ENCODE results near the gene POLR3K.

The POLR3K gene

DNA sequence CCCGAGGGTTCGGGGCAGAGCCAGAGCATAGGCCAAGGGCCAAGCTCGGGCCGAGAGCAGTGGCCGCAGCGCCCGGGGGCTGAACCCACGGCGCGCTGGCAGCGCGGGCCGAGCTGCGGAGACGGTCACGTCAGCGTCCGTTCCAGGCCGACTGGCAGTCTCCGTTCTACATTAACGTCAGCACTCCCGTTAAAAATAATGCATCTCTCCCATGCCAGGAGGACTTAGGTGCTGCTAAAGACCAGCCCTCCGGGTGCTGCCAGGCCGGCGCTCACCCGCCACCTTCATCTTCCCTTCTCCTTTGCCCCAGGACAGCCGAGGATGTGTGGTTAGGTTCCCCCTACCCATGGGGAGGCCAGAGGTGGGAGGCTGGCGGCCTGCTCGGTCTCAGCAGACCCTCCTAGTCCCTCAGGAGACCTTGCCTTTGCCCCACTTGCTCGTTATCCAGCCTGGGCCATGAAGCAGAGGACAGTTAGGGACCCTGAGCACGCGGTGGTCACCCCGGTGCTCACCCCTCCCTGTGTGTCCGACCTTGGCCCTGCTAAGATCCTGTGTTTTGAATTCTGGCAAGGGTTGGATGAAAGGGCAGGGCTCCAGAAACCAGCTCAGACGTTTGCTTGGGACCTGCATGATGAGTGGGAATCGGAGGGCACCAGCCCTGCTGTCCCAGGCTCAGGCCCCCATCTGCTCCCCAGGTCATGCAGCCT is 25.2 kb upstream of the POLR3K start:
- DNase-seq: no peak

DNA sequence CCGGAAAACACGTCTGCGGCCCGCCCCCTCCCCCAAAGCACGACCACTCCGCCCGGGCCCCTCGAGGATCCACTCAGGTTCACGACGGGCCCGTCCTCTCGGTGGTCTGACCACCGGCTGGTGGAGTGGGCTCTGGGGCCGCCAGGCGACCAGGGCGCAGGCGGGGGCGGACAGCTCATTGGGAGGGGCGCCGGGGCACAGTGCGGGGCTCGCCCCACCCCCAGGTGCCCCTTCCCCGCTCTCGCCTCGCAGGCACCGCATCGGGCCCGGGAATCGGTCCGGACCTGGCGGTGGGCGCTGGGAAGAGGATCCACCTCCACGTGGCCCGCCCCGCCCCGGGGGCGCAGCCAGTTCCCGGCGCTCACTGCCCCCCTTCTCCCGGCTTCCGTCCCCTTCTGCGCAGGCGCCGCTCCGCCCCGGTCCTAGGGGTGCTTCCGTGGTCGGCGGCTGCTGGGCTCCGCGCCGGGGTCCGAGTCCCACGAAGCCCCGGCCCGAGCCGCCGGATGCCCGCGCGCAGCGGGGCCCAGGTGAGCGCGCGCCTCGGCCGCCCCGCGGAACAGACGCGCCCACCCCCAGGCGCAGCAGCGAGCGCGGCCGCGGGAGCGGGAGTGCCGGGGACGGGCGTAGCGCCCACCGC is 24.5 kb upstream of the POLR3K start, which contains the start of gene MPG:
TSS of gene MPG (plus strand) at position 419 of the 637 bp plus-strand sequence. CDS start at position 504, 85 bp downstream.
- DNase-seq: peak; percentile 65 to 79 (median 71)

- peak in 2 of 5 donors; percentile 15 to 30 for DNase-seq
Observed at GRCh38 chr16:77273-77806, 23.9 kb upstream of the POLR3K start.

DNA sequence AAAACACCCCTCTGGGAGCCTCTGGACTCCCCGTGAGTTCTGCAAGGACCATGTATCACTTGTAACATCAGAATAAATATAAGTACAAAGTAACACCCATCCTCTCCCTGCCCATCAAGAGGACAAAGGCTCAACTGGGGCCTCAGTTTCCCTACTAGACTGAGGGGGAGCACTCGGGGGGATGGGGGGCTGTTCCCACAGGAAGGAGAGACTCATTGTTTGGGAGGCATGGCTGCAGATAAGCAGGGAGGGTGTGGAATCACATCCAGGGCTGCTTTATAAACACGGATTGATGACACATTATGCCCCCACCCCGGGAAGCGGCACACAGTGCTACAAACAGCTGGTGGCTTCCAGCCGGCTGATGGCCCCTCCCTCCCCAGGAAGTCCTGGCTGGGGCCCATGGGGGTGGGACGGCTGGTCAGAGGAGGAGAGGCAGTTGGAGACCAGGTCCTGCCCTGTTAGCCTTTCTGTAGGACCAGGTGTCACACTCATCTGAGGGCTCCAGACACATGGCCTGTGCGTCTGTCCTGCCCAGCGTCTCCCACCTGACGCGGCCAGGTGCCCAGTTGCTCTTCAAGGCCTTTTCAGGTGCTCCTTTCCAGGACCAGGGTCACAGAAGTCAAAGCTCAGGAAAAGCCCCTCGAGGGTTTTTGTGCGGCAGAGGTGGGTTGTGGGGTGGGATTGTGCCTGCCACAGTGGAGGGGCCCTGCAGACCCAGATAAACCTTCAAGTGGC is 23.3 kb upstream of the POLR3K start:
- DNase-seq: no peak

DNA sequence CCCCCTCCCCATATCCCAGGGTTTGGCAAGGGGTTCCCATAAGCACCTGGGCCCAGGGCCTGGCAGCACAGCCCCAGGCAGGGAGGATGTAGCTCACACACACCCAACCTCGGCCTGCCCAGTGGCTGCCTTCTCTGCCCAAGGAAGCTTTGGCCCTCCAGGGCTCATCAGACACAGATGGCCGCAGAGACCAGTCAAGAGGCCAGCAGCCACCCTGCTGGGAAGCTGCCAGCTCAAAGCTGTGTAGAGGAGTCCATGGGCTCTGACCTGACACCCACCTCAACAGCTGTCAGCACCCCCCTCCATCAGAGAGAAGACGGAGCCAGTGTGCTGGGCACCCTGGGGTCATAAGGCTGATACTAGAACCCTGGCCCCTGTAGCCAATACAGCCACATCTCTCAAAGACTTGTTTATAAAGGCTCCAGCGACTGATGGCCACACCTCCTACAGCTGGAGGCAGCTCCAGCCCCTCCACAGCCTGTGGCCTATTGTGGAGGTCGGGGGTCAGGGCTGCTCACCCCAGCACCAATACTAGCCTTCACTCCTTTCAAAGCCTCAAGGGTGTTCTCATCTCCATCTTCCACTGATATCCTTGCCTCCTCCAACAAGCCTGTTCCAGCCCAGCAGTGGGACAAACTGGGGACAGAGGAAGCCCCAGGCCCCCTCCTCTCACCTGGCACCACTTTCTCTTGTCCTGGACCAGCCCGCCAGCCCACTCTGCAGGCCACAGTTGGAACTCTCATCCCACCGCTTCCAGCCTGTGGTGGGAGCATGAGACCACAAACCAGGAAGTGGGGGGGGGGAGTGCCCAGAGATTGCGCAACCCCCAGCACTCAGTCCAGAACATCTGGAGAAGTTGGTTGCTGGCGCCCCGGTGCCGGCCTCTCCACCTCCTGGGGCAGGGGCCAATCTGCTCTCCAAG is 22.4 kb upstream of the POLR3K start:
- no peak for DNase-seq

DNA sequence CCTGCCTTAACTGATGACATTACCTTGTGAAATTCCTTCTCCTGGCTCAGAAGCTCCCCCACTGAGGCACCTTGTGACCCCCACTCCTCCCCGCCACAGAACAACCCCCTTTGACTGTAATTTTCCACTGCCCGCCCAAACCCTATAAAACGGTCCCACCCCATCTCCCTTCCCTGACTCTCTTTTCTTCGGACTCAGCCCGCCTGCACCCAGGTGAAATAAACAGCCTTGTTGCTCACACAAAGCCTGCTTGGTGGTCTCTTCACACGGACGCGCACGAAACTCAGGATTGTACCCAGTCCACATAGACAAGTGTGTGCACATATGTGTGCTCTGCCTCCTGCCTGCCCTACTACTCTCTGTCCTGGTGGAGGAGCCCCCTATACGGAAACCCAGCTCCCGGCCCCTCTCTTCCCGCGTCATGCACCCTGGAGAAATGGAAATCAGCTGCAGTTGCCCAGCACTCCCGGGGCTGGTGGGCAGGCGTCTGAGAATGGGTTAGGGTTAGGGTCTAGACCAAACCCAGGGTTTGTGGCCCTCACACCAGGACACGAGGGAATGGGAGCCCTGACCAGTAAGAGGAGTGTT is 21.4 kb upstream of the POLR3K start:
- no peak for DNase-seq

DNA sequence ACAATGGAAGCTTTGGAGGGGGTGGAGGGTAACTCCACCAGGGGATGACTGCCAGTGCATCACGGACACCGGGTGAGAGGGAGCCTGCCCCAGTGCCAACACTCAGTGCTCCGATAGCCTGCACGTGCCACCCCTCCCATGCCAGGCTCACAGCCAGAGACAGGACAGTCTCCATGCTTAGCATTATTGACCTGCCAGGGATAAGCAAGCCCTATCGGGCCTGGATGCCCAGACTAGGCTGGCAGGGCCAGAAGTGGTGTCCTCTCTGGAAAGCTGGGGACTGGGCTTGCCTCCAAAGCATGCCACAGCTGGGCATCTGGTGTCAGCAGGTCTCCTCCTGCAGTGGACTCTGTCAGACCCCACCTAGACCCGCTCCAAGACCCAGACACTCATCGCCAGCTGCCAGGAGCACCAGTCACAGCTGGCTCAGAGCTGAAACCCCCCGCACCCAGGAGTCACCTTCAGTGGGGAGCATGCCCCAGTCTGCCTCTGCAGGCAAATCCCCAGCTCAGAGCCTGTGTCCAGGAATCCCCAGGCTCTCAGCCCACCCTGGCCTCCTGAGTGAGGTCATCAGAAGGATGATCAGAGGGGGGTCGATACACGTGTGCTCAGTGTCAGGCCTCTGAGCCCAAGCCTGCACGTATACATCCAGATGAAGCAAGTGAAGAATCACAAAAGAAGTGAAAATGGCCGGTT is 20.8 kb upstream of the POLR3K start:
- no peak for DNase-seq

- DNase-seq: no peak
Observed at GRCh38 chr16:72561-73548, 19.4 kb upstream of the POLR3K start, which contains the start of gene RHBDF1. Gene RHBDF1 (minus strand): TSS chr16:72631. CDS start chr16:65015, 7,616 bp downstream.

DNA sequence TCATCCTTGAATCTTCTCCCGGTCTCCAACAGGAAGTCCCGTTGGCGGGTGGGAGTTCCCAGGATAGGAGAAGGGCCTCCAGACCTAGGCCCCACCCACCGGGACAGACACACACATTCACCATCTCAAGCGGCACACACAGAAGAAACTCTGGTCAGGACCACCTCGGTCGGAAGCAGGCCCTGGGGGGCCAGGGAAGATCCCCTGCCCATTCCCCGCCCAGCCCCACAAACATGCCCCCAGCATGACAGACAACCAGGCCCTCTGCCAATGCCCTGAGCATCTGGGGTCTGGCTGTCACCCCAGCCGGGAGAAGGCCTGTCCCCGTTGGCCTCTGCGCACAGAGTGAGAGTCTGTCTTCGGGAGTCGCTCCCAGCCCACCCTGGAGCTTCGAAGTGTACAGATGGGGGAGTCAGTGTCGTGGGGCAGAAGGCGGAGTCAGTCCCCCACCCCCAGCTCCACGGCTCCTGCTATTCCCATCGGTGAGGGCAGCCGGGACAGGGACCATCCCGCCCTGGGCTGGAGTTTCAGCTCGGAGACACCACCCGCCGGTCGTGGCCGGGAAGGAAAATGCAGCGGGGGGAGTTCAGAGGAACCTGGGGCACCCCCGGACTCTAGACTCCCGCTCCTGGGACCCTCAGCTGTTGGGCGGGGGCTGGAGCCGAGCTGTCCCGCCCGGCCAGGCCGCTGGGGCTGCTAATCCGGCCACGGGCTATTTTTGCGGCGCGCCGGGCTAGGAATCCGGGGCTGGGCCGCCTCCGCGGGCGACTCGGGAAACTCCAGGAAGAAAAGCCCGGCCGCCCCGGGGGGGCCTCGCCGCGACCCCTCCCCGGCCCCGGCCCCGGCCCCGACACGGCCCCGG is 18.4 kb upstream of the POLR3K start:
- DNase-seq: no peak

DNA sequence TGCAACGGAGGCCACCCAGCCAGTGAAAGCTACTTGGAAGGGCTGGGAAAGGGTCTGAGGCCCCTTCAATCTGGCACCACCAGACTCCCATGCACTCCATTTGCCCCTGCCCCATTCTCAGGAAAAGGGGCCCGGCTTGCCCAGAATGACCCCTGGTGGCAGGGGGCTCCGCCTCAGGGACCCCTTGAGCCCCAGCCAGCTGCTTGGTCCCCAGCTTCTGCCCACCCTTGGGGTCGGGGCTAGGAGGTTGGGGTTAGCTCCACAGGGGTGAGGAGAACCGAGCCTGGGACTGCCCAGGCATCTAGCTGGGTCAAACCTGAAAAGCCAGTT is 17.8 kb upstream of the POLR3K start:
- DNase-seq: no peak

DNA sequence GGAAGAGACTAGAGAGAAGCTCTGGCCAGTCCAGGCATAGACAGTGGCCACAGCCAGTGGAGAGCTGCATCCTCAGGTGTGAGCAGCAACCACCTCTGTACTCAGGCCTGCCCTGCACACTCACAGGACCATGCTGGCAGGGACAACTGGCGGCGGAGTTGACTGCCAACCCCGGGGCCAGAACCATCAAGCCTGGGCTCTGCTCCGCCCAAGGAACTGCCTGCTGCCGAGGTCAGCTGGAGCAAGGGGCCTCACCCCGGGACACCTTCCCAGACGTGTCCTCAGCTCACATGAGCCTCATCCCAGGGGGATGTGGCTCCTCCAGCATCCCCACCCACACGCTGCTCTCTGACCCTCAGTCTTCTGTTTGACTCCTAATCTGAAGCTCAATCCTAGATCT is 15.8 kb upstream of the POLR3K start:
- DNase-seq: no peak

GRCh38 chr16:67884-68789 is 14.7 kb upstream of the POLR3K start:
- DNase-seq: no peak

- no peak for DNase-seq
Observed at GRCh38 chr16:67183-67791, 13.9 kb upstream of the POLR3K start.

- no peak for DNase-seq
Observed at GRCh38 chr16:66309-67182, 13.1 kb upstream of the POLR3K start.

DNA sequence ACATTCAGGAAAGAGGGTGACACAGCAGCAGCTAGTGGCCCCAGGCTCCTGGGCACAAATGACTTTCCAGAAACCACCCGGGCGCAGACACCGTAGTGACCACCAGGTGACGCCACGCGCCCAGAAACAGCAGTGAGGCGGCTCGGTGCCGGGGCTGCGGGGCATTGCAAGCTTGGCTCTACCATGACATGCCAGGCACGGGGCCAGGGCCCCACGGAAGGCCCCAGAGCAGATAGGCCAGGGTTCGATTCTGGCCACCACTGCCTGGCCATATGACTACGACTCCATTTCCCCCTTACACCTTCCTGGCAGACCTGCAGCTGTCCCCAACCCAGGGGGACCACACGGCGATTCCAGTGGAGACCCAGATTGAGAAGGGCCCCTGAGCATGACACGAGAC is 12.3 kb upstream of the POLR3K start:
- peak; percentile 58 to 76 (median 71) for DNase-seq

DNA sequence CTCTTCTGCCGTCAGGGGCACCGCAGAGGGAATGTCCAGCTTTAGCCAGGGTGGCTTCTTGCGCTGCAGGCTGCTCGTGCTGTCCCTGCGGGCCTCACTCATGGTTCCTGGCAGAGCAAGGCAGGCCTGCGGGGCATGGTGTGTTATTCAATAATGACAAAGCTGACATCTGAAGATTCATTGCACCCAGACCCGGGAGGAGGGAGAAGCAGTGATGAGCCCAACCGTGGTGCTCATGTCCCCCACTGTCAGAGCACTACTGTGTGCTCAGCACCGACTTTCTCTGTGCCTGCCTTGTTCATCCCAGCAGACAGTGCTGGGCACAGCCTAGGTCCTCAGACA is 11.5 kb upstream of the POLR3K start:
- no peak for DNase-seq

All from T-helper 1 cell (primary cell).